ENCODE results near the gene KCNG2. TPM values are rescaled to one million over a fixed set of nuclear protein-coding genes. Genes with fewer than 3 reads are reported as not detected.

KCNG2 gene
- total and polyA plus RNA-seq, 2 donors (not counting 1 experiment from before 2014, with no cell fraction given), result not detected

- Histone ChIP-seq H3K9ac (ENCODE audit: low read length) (no peak overlapping the region), H3K27ac (ENCODE audit: low read length in 2 of 2) (no peak overlapping the region), H3K4me1 (ENCODE audit: control insufficient read depth in 2 of 2, insufficient read depth in 2 of 2, low read length in 2 of 2) (no peaks in the 10 kb centered on the region), H4K20me1 (ENCODE audit: control insufficient read depth, insufficient read depth, low read length, poor library complexity, severe bottlenecking) (no peaks in the 10 kb centered on the region), H2AFZ (ENCODE audit: insufficient read depth, low read depth, low read length, poor library complexity, severe bottlenecking) (no peak overlapping the region), H3K27me3 (replicated peaks in 1 of 4; ENCODE audit: control extremely low read depth in 1 of 4, control insufficient read depth in 3 of 4, insufficient read depth in 4 of 4, low read length in 3 of 4) (peaks cover 0 to 7% (median 0%) of the 10 kb centered on the region in 4 experiments), H3K9me3 (ENCODE audit: control extremely low read depth in 1 of 3, control insufficient read depth in 2 of 3, insufficient read depth in 1 of 3, low read length in 2 of 3) (peaks cover 0 to 28% (median 10%) of the 10 kb centered on the region in 3 donors), H3K4me2 (replicated peaks; ENCODE audit: low read depth, low read length, poor library complexity, severe bottlenecking) (no peak overlapping the region), H3K36me3 (replicated peaks in 1 of 2; ENCODE audit: control extremely low read depth in 1 of 2, control insufficient read depth in 1 of 2, extremely low read depth in 1 of 2, insufficient read depth in 2 of 2, low read length in 1 of 2) (no peaks in the 10 kb centered on the region), H3K4me3 (ENCODE audit: control extremely low read depth in 1 of 5, extremely low read depth in 1 of 5, insufficient read depth in 1 of 5, low read depth in 2 of 5, low read length in 4 of 5) (no peak overlapping the region), H3K79me2 (ENCODE audit: control insufficient read depth, insufficient read depth, low read length) (no peaks in the 10 kb centered on the region)
- no peak overlapping the region for H3K27ac Mint-ChIP-seq
- DNase-seq (no peak), ATAC-seq (ENCODE audit: low read depth) (no peak)
- no peaks in the 10 kb centered on the region for H3K4me1 Mint-ChIP-seq
- intact Hi-C loops (cut with micrococcal nuclease), result no loop called here
- peaks cover 11% of the 10 kb centered on the region for H3K27me3 Mint-ChIP-seq
- peaks cover 2% of the 10 kb centered on the region for H3K9me3 Mint-ChIP-seq (ENCODE audit: insufficient read depth)
- H3K4me3 Mint-ChIP-seq, result no peak overlapping the region
- CTCF ChIA-PET, result no interaction called here
- POLR2A ChIA-PET, result no interaction called here
- WGBS (ENCODE audit: insufficient coverage), result 90% methylated on average over 9 of the region's 11 CpGs
- TF ChIP-seq, protein P1, sequence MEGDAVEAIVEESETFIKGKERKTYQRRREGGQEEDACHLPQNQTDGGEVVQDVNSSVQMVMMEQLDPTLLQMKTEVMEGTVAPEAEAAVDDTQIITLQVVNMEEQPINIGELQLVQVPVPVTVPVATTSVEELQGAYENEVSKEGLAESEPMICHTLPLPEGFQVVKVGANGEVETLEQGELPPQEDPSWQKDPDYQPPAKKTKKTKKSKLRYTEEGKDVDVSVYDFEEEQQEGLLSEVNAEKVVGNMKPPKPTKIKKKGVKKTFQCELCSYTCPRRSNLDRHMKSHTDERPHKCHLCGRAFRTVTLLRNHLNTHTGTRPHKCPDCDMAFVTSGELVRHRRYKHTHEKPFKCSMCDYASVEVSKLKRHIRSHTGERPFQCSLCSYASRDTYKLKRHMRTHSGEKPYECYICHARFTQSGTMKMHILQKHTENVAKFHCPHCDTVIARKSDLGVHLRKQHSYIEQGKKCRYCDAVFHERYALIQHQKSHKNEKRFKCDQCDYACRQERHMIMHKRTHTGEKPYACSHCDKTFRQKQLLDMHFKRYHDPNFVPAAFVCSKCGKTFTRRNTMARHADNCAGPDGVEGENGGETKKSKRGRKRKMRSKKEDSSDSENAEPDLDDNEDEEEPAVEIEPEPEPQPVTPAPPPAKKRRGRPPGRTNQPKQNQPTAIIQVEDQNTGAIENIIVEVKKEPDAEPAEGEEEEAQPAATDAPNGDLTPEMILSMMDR (IDR thresholded peaks at IDR 0.05), result no peak
- TF ChIP-seq EZH2 (IDR thresholded peaks at IDR 0.05; ENCODE audit: borderline replicate concordance, insufficient read depth, low read depth, low read length, poor library complexity, severe bottlenecking), result no peak
Observed at GRCh38 chr18:79770501-79770815, 27.3 kb upstream of the KCNG2 start.

DNA sequence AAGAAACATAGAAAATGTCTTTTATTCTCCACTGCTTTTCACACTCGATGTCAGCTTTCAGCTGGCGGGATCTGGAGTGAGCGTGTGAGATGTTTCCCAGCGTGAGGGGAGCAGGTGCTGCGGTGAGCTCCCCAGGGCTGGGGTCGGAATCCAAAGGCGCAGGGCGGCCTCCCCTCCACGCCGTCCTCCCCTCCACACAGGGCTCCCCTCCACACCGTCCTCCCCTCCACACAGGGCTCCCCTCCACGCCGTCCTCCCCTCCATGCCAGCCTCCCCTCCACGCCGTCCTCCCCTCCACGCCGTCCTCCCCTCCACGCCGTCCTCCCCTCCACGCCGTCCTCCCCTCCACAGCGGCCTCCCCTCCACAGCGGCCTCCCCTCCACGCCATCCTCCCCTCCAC lies 26.9 kb upstream of the KCNG2 start:
- Histone ChIP-seq H3K9me3 (ENCODE audit: control extremely low read depth in 1 of 3, control insufficient read depth in 2 of 3, insufficient read depth in 1 of 3, low read length in 2 of 3) (peaks cover 0 to 28% (median 10%) of the 10 kb centered on the region in 3 donors), H2AFZ (ENCODE audit: insufficient read depth, low read depth, low read length, poor library complexity, severe bottlenecking) (no peak overlapping the region), H3K27me3 (replicated peaks in 1 of 4; ENCODE audit: control extremely low read depth in 1 of 4, control insufficient read depth in 3 of 4, insufficient read depth in 4 of 4, low read length in 3 of 4) (peaks cover 0 to 7% (median 0%) of the 10 kb centered on the region in 4 experiments), H3K27ac (ENCODE audit: low read length in 2 of 2) (no peak overlapping the region), H3K9ac (ENCODE audit: low read length) (no peak overlapping the region), H3K4me3 (ENCODE audit: control extremely low read depth in 1 of 5, extremely low read depth in 1 of 5, insufficient read depth in 1 of 5, low read depth in 2 of 5, low read length in 4 of 5) (no peak overlapping the region), H4K20me1 (ENCODE audit: control insufficient read depth, insufficient read depth, low read length, poor library complexity, severe bottlenecking) (no peaks in the 10 kb centered on the region), H3K4me2 (replicated peaks; ENCODE audit: low read depth, low read length, poor library complexity, severe bottlenecking) (no peak overlapping the region), H3K4me1 (ENCODE audit: control insufficient read depth in 2 of 2, insufficient read depth in 2 of 2, low read length in 2 of 2) (no peaks in the 10 kb centered on the region), H3K36me3 (replicated peaks in 1 of 2; ENCODE audit: control extremely low read depth in 1 of 2, control insufficient read depth in 1 of 2, extremely low read depth in 1 of 2, insufficient read depth in 2 of 2, low read length in 1 of 2) (no peaks in the 10 kb centered on the region), H3K79me2 (ENCODE audit: control insufficient read depth, insufficient read depth, low read length) (no peaks in the 10 kb centered on the region)
- Mint-ChIP-seq H3K4me3 (no peak overlapping the region), H3K27me3 (peaks cover 11% of the 10 kb centered on the region), H3K4me1 (no peaks in the 10 kb centered on the region), H3K27ac (no peak overlapping the region), H3K9me3 (ENCODE audit: insufficient read depth) (peaks cover 2% of the 10 kb centered on the region)
- DNase-seq (no peak), ATAC-seq (ENCODE audit: low read depth) (no peak)
- ChIA-PET CTCF (no interaction called here), POLR2A (no interaction called here)
- 87% methylated on average over 5 of the region's 24 CpGs for WGBS (ENCODE audit: insufficient coverage)
- intact Hi-C loops (cut with micrococcal nuclease), result no loop called here
- no peak for TF ChIP-seq EZH2 (IDR thresholded peaks at IDR 0.05; ENCODE audit: borderline replicate concordance, insufficient read depth, low read depth, low read length, poor library complexity, severe bottlenecking)
